HepG2 (cell line): ENCODE data around the gene CREBRF. TPM values are rescaled to one million over a fixed set of nuclear protein-coding genes. Genes with fewer than 3 reads are reported as not detected.

Experiments used
- ARNTL ChIP-seq: sonication (generic); formaldehyde crosslinking; IDR thresholded peaks from 2 replicates; pipeline ENCODE4 v1.4.0; 2020; ENCODE audit warnings: mild to moderate bottlenecking, missing genetic modification reagents
- CEBPG ChIP-seq: IDR thresholded peaks from 2 replicates; pipeline ENCODE4 v1.6.1; 2016
- CHCHD3 ChIP-seq: sonication (generic); formaldehyde crosslinking; IDR thresholded peaks from 2 replicates; pipeline ENCODE4 v1.8.0; 2022; ENCODE audit warnings: mild to moderate bottlenecking, missing genetic modification reagents, moderate library complexity
- DNMT1 ChIP-seq: sonication (generic); formaldehyde crosslinking; IDR thresholded peaks from 2 replicates; pipeline ENCODE4 v1.5.1; 2020; ENCODE audit warnings: mild to moderate bottlenecking, missing genetic modification reagents
- DNMT3B ChIP-seq: conservative IDR thresholded peaks from 2 replicates; pipeline ENCODE4 v1.6.1; 2016; ENCODE audit warnings: missing biosample characterization, control low read depth
- HIVEP1 ChIP-seq: sonication (generic); formaldehyde crosslinking; IDR thresholded peaks from 2 replicates; pipeline ENCODE4 v1.4.0; 2020; ENCODE audit warnings: mild to moderate bottlenecking, missing genetic modification reagents
- HMGA1 ChIP-seq: sonication (generic); formaldehyde crosslinking; conservative IDR thresholded peaks from 2 replicates; pipeline ENCODE4 v1.4.0; 2020; ENCODE audit warnings: missing genetic modification reagents
- IKZF4 ChIP-seq: sonication (generic); formaldehyde crosslinking; IDR thresholded peaks from 2 replicates; pipeline ENCODE4 v1.5.1; 2020; ENCODE audit warnings: borderline replicate concordance, mild to moderate bottlenecking, low read depth, missing genetic modification reagents; ENCODE audit errors: not compliant biosample characterization
- KDM1A ChIP-seq: IDR thresholded peaks from 2 replicates; pipeline ENCODE4 v1.6.1; 2016; ENCODE audit warnings: missing compliant biosample characterization
- KLF9 ChIP-seq: IDR thresholded peaks from 2 replicates; pipeline ENCODE4 v1.6.1; 2016; ENCODE audit warnings: low read depth
- NFE2L1 ChIP-seq: sonication (generic); formaldehyde crosslinking; IDR thresholded peaks from 2 replicates; pipeline ENCODE4 v1.4.0; 2020; ENCODE audit warnings: missing genetic modification reagents, mild to moderate bottlenecking, borderline replicate concordance
- NFE2L2 ChIP-seq: fragments of 150-350 bp; IDR thresholded peaks from 2 replicates; pipeline ENCODE4 v1.6.1; 2014; ENCODE audit warnings: low read length
- NONO ChIP-seq, 2 experiments: fragments of 450-650 bp in 1 of 2; sonication (generic) in 1 of 2; formaldehyde crosslinking in 1 of 2; IDR thresholded peaks in 1 of 2; conservative IDR thresholded peaks in 1 of 2; 2 replicates each; pipeline versions ENCODE4 v1.6.1 to v1.8.0; 2017 to 2022; ENCODE audit warnings: mild to moderate bottlenecking in 1 of 2, missing genetic modification reagents in 1 of 2, moderate library complexity in 1 of 2
- RARA ChIP-seq: IDR thresholded peaks from 2 replicates; pipeline ENCODE4 v1.6.1; 2016; ENCODE audit warnings: missing genetic modification reagents, missing compliant biosample characterization
- TARDBP ChIP-seq: sonication (generic); formaldehyde crosslinking; IDR thresholded peaks from 2 replicates; pipeline ENCODE4 v1.8.0; 2022; ENCODE audit warnings: mild to moderate bottlenecking, missing genetic modification reagents
- YEATS4 ChIP-seq: sonication (generic); formaldehyde crosslinking; IDR thresholded peaks from 2 replicates; pipeline ENCODE4 v1.4.0; 2020; ENCODE audit warnings: missing genetic modification reagents, borderline replicate concordance
- ZFYVE20 ChIP-seq: sonication (generic); formaldehyde crosslinking; IDR thresholded peaks from 2 replicates; pipeline ENCODE4 v1.8.0; 2023; ENCODE audit warnings: low read depth, mild to moderate bottlenecking, moderate library complexity, missing genetic modification reagents, borderline replicate concordance
- ZNF768 ChIP-seq: sonication (generic); formaldehyde crosslinking; IDR thresholded peaks from 2 replicates; pipeline ENCODE4 v1.4.0; 2020; ENCODE audit warnings: missing genetic modification reagents
- polyA plus RNA-seq, 8 experiments: library from polyadenylated mRNA; depleted of rRNA in 3 of 8; stranded (reverse) in 7 of 8; unstranded in 1 of 8; fragments of >200 nt; fragmentation: Illumina TruSeq in 4 of 8; extraction: Trizol in 4 of 8; gene quantifications; 2 replicates each; pipeline versions ENCODE4 v1.2.1 to v1.2.3, GENCODE V29; 2011 to 2016; ENCODE audit warnings: low read depth in 4 of 8, missing spikeins in 1 of 8, mixed read lengths in 1 of 8; ENCODE audit not compliant: insufficient read depth in 1 of 8
- total RNA-seq, 5 experiments: library from RNA; depleted of rRNA; stranded (reverse); fragments of >200 nt; fragmentation: Illumina TruSeq; extraction: Trizol; gene quantifications; 2 replicates each; pipeline ENCODE4 v1.2.3, GENCODE V29; 2016; ENCODE audit warnings: low read depth in 1 of 5
- TF ChIP-seq, protein P1 (sequence below): sonication (generic); formaldehyde crosslinking; IDR thresholded peaks from 2 replicates; pipeline ENCODE4 v1.4.0; 2020; ENCODE audit warnings: mild to moderate bottlenecking, missing genetic modification reagents
- TF ChIP-seq, protein P2 (sequence below): sonication (generic); formaldehyde crosslinking; IDR thresholded peaks from 2 replicates; pipeline ENCODE4 v1.4.0; 2020; ENCODE audit warnings: missing genetic modification reagents, mild to moderate bottlenecking, borderline replicate concordance
- TF ChIP-seq, protein P3 (sequence below): IDR thresholded peaks from 2 replicates; pipeline ENCODE4 v1.6.1; 2012; ENCODE audit warnings: low read length, improper control_type of control experiment
- TF ChIP-seq, protein P4 (sequence below): sonication (generic); formaldehyde crosslinking; IDR thresholded peaks from 2 replicates; pipeline ENCODE4 v1.5.1; 2020; ENCODE audit warnings: mild to moderate bottlenecking, missing genetic modification reagents, borderline replicate concordance
- TF ChIP-seq, protein P5 (sequence below): sonication (generic); formaldehyde crosslinking; conservative IDR thresholded peaks from 2 replicates; pipeline ENCODE4 v1.4.0; 2020; ENCODE audit warnings: missing genetic modification reagents

The CREBRF gene
- total and polyA plus RNA-seq, 2 of the 13 experiments (the other 11 are each of a cell fraction or from before 2014, with no cell fraction given) = 4.5 to 10.2 TPM

DNA sequence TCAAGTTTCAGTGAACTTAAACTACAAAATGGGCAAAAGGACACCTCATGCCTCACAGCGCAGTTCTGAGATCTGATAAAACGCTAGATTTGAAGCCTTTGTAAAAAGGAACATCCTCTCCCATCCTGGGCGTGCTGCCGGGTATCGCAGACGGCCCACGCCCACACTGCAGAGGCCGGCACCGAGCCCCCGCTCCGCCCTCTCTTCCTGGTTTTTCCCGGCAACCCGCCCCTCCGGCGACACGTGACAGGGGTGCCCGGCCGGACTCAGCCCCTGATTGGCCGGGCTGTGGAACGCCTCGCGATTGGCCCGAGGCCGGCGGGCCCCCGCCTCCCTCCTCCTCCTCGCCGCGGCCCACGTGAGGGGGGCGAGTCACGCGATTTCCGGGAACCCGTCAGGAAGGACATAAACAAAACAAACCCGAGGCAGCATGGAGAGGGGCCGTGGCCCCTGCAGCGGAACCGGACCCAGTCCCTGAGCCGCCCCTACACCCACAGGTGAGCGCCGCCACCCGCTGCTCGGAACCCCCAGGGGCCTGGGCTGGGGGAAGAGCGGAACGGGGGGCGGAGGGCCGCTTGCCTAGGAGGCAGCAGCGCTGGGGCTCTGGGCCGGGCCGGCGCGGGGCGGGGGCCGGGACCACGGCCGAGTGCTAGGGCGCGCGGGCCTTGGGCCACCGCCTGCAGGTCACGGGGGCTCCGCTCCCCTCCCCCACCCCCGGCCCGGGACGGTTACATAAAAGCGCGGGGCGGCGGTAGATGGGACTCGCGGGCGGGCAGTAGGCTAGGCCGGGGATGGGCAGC, at the start of gene CREBRF (continued):
- 0 out of 2 replicates have a peak, but pooled peaks have one; percentile 57 for TF ChIP-seq TARDBP (CRISPR knock-in tag)
- no peak for TF ChIP-seq CEBPG (CRISPR knock-in tag)
- TF ChIP-seq KDM1A (CRISPR knock-in tag) = no peak
- no peak for TF ChIP-seq HMGA1
- peak; percentile 88 for TF ChIP-seq HIVEP1 (CRISPR knock-in tag)
- no peak for TF ChIP-seq ZFYVE20
- TF ChIP-seq YEATS4 (CRISPR knock-in tag) = peak; percentile 48; the same call in 1 of the 2 replicates
- TF ChIP-seq NONO (IDR thresholded peaks at IDR 0.05) = no peak
- peak; percentile 64 for TF ChIP-seq NONO (CRISPR knock-in tag; conservative IDR thresholded peaks at IDR 0.05)
- TF ChIP-seq, protein P1, sequence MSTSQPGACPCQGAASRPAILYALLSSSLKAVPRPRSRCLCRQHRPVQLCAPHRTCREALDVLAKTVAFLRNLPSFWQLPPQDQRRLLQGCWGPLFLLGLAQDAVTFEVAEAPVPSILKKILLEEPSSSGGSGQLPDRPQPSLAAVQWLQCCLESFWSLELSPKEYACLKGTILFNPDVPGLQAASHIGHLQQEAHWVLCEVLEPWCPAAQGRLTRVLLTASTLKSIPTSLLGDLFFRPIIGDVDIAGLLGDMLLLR (CRISPR knock-in tag) = peak; percentile 83; the same call in 1 of the 2 replicates
- TF ChIP-seq NFE2L1 (CRISPR knock-in tag) = no peak
- peak; percentile 35; the same call in 1 of the 2 replicates for TF ChIP-seq RARA
- TF ChIP-seq, protein P2, sequence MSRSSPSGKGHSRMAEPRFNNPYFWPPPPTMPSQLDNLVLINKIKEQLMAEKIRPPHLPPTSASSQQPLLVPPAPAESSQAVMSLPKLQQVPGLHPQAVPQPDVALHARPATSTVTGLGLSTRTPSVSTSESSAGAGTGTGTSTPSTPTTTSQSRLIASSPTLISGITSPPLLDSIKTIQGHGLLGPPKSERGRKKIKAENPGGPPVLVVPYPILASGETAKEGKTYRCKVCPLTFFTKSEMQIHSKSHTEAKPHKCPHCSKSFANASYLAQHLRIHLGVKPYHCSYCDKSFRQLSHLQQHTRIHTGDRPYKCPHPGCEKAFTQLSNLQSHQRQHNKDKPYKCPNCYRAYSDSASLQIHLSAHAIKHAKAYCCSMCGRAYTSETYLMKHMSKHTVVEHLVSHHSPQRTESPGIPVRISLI (CRISPR knock-in tag) = no peak; the same call in 1 of the 2 replicates
- TF ChIP-seq ZNF768 = no peak; the same call in 1 of the 2 replicates
- TF ChIP-seq, protein P3, sequence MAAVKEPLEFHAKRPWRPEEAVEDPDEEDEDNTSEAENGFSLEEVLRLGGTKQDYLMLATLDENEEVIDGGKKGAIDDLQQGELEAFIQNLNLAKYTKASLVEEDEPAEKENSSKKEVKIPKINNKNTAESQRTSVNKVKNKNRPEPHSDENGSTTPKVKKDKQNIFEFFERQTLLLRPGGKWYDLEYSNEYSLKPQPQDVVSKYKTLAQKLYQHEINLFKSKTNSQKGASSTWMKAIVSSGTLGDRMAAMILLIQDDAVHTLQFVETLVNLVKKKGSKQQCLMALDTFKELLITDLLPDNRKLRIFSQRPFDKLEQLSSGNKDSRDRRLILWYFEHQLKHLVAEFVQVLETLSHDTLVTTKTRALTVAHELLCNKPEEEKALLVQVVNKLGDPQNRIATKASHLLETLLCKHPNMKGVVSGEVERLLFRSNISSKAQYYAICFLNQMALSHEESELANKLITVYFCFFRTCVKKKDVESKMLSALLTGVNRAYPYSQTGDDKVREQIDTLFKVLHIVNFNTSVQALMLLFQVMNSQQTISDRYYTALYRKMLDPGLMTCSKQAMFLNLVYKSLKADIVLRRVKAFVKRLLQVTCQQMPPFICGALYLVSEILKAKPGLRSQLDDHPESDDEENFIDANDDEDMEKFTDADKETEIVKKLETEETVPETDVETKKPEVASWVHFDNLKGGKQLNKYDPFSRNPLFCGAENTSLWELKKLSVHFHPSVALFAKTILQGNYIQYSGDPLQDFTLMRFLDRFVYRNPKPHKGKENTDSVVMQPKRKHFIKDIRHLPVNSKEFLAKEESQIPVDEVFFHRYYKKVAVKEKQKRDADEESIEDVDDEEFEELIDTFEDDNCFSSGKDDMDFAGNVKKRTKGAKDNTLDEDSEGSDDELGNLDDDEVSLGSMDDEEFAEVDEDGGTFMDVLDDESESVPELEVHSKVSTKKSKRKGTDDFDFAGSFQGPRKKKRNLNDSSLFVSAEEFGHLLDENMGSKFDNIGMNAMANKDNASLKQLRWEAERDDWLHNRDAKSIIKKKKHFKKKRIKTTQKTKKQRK = no peak
- TF ChIP-seq NFE2L2 = no peak
- TF ChIP-seq, protein P4, sequence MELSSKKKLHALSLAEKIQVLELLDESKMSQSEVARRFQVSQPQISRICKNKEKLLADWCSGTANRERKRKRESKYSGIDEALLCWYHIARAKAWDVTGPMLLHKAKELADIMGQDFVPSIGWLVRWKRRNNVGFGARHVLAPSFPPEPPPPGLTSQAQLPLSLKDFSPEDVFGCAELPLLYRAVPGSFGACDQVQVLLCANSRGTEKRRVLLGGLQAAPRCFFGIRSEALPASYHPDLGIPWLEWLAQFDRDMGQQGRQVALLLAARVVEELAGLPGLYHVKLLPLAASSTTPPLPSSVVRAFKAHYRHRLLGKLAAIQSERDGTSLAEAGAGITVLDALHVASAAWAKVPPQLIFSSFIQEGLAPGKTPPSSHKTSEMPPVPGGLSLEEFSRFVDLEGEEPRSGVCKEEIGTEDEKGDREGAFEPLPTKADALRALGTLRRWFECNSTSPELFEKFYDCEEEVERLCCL (CRISPR knock-in tag) = no peak
- TF ChIP-seq IKZF4 = no peak
- TF ChIP-seq ARNTL (CRISPR knock-in tag) = peak; percentile 100
- TF ChIP-seq KLF9 (CRISPR knock-in tag) = peak; percentile 96
- no peak for TF ChIP-seq CHCHD3 (CRISPR knock-in tag)
- TF ChIP-seq DNMT3B (CRISPR knock-in tag) = no peak
- no peak for TF ChIP-seq DNMT1 (CRISPR knock-in tag)
- TF ChIP-seq, protein P5, sequence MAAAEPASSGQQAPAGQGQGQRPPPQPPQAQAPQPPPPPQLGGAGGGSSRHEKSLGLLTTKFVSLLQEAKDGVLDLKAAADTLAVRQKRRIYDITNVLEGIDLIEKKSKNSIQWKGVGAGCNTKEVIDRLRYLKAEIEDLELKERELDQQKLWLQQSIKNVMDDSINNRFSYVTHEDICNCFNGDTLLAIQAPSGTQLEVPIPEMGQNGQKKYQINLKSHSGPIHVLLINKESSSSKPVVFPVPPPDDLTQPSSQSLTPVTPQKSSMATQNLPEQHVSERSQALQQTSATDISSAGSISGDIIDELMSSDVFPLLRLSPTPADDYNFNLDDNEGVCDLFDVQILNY (CRISPR knock-in tag) = no peak
